Measurements from ENCODE around the gene EFNA5. TPM values are rescaled to one million over a fixed set of nuclear protein-coding genes. Genes with fewer than 3 reads are reported as not detected.

The EFNA5 gene
- polyA plus RNA-seq, 1 donor (not counting 4 experiments of a cell fraction or from before 2014, with no cell fraction given): 4.8 TPM

- Histone ChIP-seq H3K4me3 (ENCODE audit: control insufficient read depth in 2 of 3, extremely low read depth in 1 of 3, insufficient read depth in 2 of 3, low read depth in 1 of 3, low read length in 3 of 3) (peak overlapping the region in 1 of 3 experiments; percentile 1), H3K27ac (ENCODE audit: control insufficient read depth, insufficient read depth, low read length) (peak overlapping the region; percentile 69), H3K4me2 (ENCODE audit: control insufficient read depth, extremely low read depth, insufficient read depth, low read depth, low read length) (peak overlapping the region; percentile 72), H3K27me3 (ENCODE audit: control insufficient read depth, extremely low read depth, insufficient read depth, low read length) (no peaks in the 10 kb centered on the region), H3K9me1 (ENCODE audit: control insufficient read depth, extremely low read depth, insufficient read depth, low read length) (no peaks in the 10 kb centered on the region), H4K20me1 (ENCODE audit: control insufficient read depth, extremely low read depth, insufficient read depth, low read length) (no peaks in the 10 kb centered on the region), H3K4me1 (ENCODE audit: control insufficient read depth, extremely low read depth, insufficient read depth, low read length) (peaks cover 40% of the 10 kb centered on the region), H3K9me3 (ENCODE audit: control insufficient read depth, low read depth, low read length) (no peaks in the 10 kb centered on the region), H3K9ac (ENCODE audit: control insufficient read depth, extremely low read depth, insufficient read depth, low read length) (peak overlapping the region; percentile 1), H2AFZ (ENCODE audit: control insufficient read depth, low read length) (no peak overlapping the region), H3K36me3 (ENCODE audit: control insufficient read depth in 2 of 2, extremely low read depth in 1 of 2, insufficient read depth in 2 of 2, low read length in 2 of 2) (no peaks in the 10 kb centered on the region), H3K79me2 (ENCODE audit: control insufficient read depth, insufficient read depth, low read length) (peaks cover 23% of the 10 kb centered on the region)
- DNase-seq (ENCODE audit: low read depth, low spot score) (peak; percentile 26), FAIRE-seq (peak; percentile 66)
- dilution Hi-C loops (cut with MboI; ENCODE audit: extremely low pct_ligation_motif_present, low sequenced_read_pairs): no loop called here
- no peak for TF ChIP-seq CTCF (optimal IDR thresholded peaks at IDR 0.05 in 1 of 3, IDR thresholded peaks at IDR 0.05 in 1 of 3, conservative IDR thresholded peaks at IDR 0.05 in 1 of 3; ENCODE audit: extremely low read depth in 1 of 3, insufficient read depth in 2 of 3, low read length in 3 of 3)
- TF ChIP-seq EZH2 (IDR thresholded peaks at IDR 0.05; ENCODE audit: low read length): no peak
Measured at GRCh38 chr5:107576736-107577393, 93.9 kb downstream of the EFNA5 start.

- H4K20me1 ChIP-seq (ENCODE audit: control insufficient read depth, extremely low read depth, insufficient read depth, low read length): no peaks in the 10 kb centered on the region
- H3K9me1 ChIP-seq (ENCODE audit: control insufficient read depth, extremely low read depth, insufficient read depth, low read length): no peaks in the 10 kb centered on the region
- H3K4me1 ChIP-seq (ENCODE audit: control insufficient read depth, extremely low read depth, insufficient read depth, low read length): peaks cover 47% of the 10 kb centered on the region
- H2AFZ ChIP-seq (ENCODE audit: control insufficient read depth, low read length): no peak overlapping the region
- peak overlapping the region; percentile 69 for H3K27ac ChIP-seq (ENCODE audit: control insufficient read depth, insufficient read depth, low read length)
- dilution Hi-C loops (cut with MboI; ENCODE audit: extremely low pct_ligation_motif_present, low sequenced_read_pairs): no loop called here
- DNase-seq (ENCODE audit: low read depth, low spot score) (no peak), FAIRE-seq (no peak)
- H3K36me3 ChIP-seq (ENCODE audit: control insufficient read depth in 2 of 2, extremely low read depth in 1 of 2, insufficient read depth in 2 of 2, low read length in 2 of 2): no peaks in the 10 kb centered on the region
- no peak overlapping the region for H3K4me3 ChIP-seq (ENCODE audit: control insufficient read depth in 2 of 3, extremely low read depth in 1 of 3, insufficient read depth in 2 of 3, low read depth in 1 of 3, low read length in 3 of 3)
- H3K9me3 ChIP-seq (ENCODE audit: control insufficient read depth, low read depth, low read length): no peaks in the 10 kb centered on the region
- H3K4me2 ChIP-seq (ENCODE audit: control insufficient read depth, extremely low read depth, insufficient read depth, low read depth, low read length): no peak overlapping the region
- H3K27me3 ChIP-seq (ENCODE audit: control insufficient read depth, extremely low read depth, insufficient read depth, low read length): no peaks in the 10 kb centered on the region
- no peak overlapping the region for H3K9ac ChIP-seq (ENCODE audit: control insufficient read depth, extremely low read depth, insufficient read depth, low read length)
- no peak for TF ChIP-seq CTCF (optimal IDR thresholded peaks at IDR 0.05 in 1 of 3, IDR thresholded peaks at IDR 0.05 in 1 of 3, conservative IDR thresholded peaks at IDR 0.05 in 1 of 3; ENCODE audit: extremely low read depth in 1 of 3, insufficient read depth in 2 of 3, low read length in 3 of 3)
- no peak for TF ChIP-seq EZH2 (IDR thresholded peaks at IDR 0.05; ENCODE audit: low read length)
- H3K79me2 ChIP-seq (ENCODE audit: control insufficient read depth, insufficient read depth, low read length): peaks cover 20% of the 10 kb centered on the region
Measured at GRCh38 chr5:107576155-107576554, 94.6 kb downstream of the EFNA5 start.

Measured in keratinocyte (primary cell).